Measurements from ENCODE around the gene MAP7.

- TF ChIP-seq CTCF (conservative IDR thresholded peaks at IDR 0.05; ENCODE audit: low read depth in 2 of 2), result no peak
- no peak for TF ChIP-seq POLR2AphosphoS5 (IDR thresholded peaks at IDR 0.05; ENCODE audit: low read depth)
- TF ChIP-seq ETS1 (IDR thresholded peaks at IDR 0.05), result no peak
- TF ChIP-seq EZH2phosphoT487 (IDR thresholded peaks at IDR 0.05; ENCODE audit: unreplicated experiment), result no peak
- TF ChIP-seq EZH2 (IDR thresholded peaks at IDR 0.05; ENCODE audit: low read depth, unreplicated experiment), result no peak
- TF ChIP-seq REST (IDR thresholded peaks at IDR 0.05; ENCODE audit: unreplicated experiment), result no peak
- TF ChIP-seq ZNF331 (CRISPR knock-in tag; IDR thresholded peaks at IDR 0.05; ENCODE audit: low read depth), result no peak
- TF ChIP-seq CREB1 (CRISPR knock-in tag; IDR thresholded peaks at IDR 0.05; ENCODE audit: low read depth), result no peak
- TF ChIP-seq JUNB (IDR thresholded peaks at IDR 0.05; ENCODE audit: unreplicated experiment), result no peak
- TF ChIP-seq STAT1 (IDR thresholded peaks at IDR 0.05; ENCODE audit: unreplicated experiment), result no peak
- no peak for TF ChIP-seq ZNF114 (CRISPR knock-in tag; IDR thresholded peaks at IDR 0.05)
- TF ChIP-seq ZNF462 (CRISPR knock-in tag; IDR thresholded peaks at IDR 0.05), result no peak
- TF ChIP-seq NANOG (IDR thresholded peaks at IDR 0.05; ENCODE audit: borderline replicate concordance), result no peak
Observed at GRCh38 chr6:136401749-136402148, 148.5 kb downstream of the MAP7 start.
